ENCODE measurements around the gene CASKIN2. TPM values are rescaled to one million over a fixed set of nuclear protein-coding genes. Genes with fewer than 3 reads are reported as not detected.
"Not testable (repeated sequence)": the region's sequence is repeated elsewhere in the genome, so short reads cannot be mapped to it uniquely, and the experiment has no call there.

CASKIN2 gene
- polyA plus RNA-seq, 6 donors from 2014 or later: 0.29 TPM; not detected in 5

GRCh38 chr17:75465039-75465438, 50.3 kb downstream of the CASKIN2 start:
- DNase-seq (no peak), ATAC-seq (ENCODE audit: low read depth in 2 of 2) (no peak)
- H3K4me1 Mint-ChIP-seq: peaks cover 11 to 35% (median 32%) of the 10 kb centered on the region in 3 donors
- H3K9me3 Mint-ChIP-seq: no peaks in the 10 kb centered on the region
- no peaks in the 10 kb centered on the region for H3K27me3 Mint-ChIP-seq
- peaks cover 0 to 4% of the 10 kb centered on the region in 2 donors for H3K36me3 Mint-ChIP-seq
- H3K27ac Mint-ChIP-seq: no peak overlapping the region
- peak overlapping the region in 1 of 8 donors; percentile 52 for H3K4me3 Mint-ChIP-seq

DNA sequence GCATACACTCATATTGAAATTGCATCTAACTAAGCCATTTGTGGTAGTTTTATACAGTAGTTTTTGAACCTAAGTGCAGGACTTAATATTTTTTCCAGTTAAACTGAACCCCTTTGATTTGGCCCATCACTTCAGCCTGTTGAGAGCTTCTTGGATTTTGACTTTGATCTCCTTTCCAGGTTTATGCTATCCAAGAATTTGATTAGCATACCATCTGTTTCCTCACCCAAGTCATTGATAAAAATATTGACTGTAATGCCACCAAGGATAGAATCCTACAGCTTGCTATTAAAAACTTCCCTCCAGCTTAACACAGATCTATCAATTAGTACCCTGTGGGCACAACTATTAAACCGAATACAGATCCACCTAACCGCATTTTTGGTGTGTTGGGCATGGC, 51.7 kb downstream of the CASKIN2 start:
- H3K4me1 Mint-ChIP-seq: peaks cover 19 to 40% (median 39%) of the 10 kb centered on the region in 3 donors
- peak overlapping the region in 2 of 6 donors; percentile 39 to 54 for H3K27ac Mint-ChIP-seq
- peaks cover 0 to 4% of the 10 kb centered on the region in 2 donors for H3K36me3 Mint-ChIP-seq
- ATAC-seq (ENCODE audit: low read depth in 2 of 2) (no peak), DNase-seq (no peak)
- no peaks in the 10 kb centered on the region for H3K27me3 Mint-ChIP-seq
- H3K4me3 Mint-ChIP-seq: no peak overlapping the region
- no peaks in the 10 kb centered on the region for H3K9me3 Mint-ChIP-seq

GRCh38 chr17:75460295-75460694, 55.0 kb downstream of the CASKIN2 start:
- peaks cover 38 to 53% (median 45%) of the 10 kb centered on the region in 3 donors for H3K4me1 Mint-ChIP-seq
- peak overlapping the region in 1 of 6 donors; percentile 95 for H3K27ac Mint-ChIP-seq
- no peaks in the 10 kb centered on the region for H3K36me3 Mint-ChIP-seq

GRCh38 chr17:75459590-75460267, 55.6 kb downstream of the CASKIN2 start:
- no peak for ATAC-seq (ENCODE audit: low read depth in 2 of 2)
- peak overlapping the region in 3 of 6 donors; percentile 5 to 95 (median 21) for H3K27ac Mint-ChIP-seq
- no peak for DNase-seq
- no peaks in the 10 kb centered on the region for H3K9me3 Mint-ChIP-seq
- peaks cover 35 to 49% (median 40%) of the 10 kb centered on the region in 3 donors for H3K4me1 Mint-ChIP-seq
- H3K4me3 Mint-ChIP-seq: peak overlapping the region in 2 of 8 donors; percentile 55 to 56
- no peaks in the 10 kb centered on the region for H3K27me3 Mint-ChIP-seq
- no peaks in the 10 kb centered on the region for H3K36me3 Mint-ChIP-seq

More at GRCh38 chr17:75460295-75460694, 55.0 kb downstream of the CASKIN2 start:
- DNase-seq (no peak), ATAC-seq (ENCODE audit: low read depth in 2 of 2) (no peak)
- Mint-ChIP-seq H3K9me3 (no peaks in the 10 kb centered on the region), H3K27me3 (no peaks in the 10 kb centered on the region), H3K4me3 (peak overlapping the region in 1 of 8 donors; percentile 55)

- DNase-seq (no peak), ATAC-seq (ENCODE audit: low read depth in 2 of 2) (no peak)
- Mint-ChIP-seq H3K4me3 (peak overlapping the region in 2 of 8 donors; percentile 30 to 55), H3K27ac (no peak overlapping the region), H3K4me1 (peaks cover 36 to 47% (median 38%) of the 10 kb centered on the region in 3 donors), H3K9me3 (no peaks in the 10 kb centered on the region), H3K27me3 (no peaks in the 10 kb centered on the region), H3K36me3 (no peaks in the 10 kb centered on the region)
These were observed 56.1 kb downstream of the CASKIN2 start for GRCh38 chr17:75459246-75459589.

DNA sequence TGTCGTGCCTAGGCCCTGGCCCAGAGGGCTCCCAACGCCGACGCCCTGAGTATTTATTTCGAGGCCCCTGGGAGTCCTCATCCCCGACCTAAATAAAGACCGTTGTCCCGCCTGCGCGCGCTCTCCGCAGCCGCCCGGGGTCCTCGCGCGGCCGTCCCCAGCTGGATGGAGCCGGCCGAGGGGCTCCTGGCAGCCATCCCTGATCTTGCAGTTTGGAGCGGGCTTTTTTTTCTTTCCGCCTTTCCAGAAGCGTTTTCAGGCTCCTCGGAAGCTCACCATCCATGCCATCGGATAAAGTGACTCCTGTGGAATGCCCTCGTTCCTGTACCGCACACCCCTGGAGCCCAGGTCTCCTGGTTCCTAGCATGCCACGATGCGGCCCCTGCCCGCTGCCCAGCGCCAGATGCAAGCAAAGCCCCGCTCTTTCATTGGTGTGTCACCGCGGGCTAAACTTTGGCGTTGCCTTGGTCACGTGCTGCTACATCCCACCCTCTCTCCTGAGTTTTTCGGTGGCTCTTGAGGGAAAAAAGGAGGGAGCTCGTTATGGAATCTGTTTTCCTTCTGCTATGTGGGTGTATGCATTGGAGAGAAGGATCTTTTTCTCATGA, 58.2 kb downstream of the CASKIN2 start:
- Mint-ChIP-seq H3K27me3 (no peaks in the 10 kb centered on the region), H3K36me3 (no peaks in the 10 kb centered on the region)

DNA sequence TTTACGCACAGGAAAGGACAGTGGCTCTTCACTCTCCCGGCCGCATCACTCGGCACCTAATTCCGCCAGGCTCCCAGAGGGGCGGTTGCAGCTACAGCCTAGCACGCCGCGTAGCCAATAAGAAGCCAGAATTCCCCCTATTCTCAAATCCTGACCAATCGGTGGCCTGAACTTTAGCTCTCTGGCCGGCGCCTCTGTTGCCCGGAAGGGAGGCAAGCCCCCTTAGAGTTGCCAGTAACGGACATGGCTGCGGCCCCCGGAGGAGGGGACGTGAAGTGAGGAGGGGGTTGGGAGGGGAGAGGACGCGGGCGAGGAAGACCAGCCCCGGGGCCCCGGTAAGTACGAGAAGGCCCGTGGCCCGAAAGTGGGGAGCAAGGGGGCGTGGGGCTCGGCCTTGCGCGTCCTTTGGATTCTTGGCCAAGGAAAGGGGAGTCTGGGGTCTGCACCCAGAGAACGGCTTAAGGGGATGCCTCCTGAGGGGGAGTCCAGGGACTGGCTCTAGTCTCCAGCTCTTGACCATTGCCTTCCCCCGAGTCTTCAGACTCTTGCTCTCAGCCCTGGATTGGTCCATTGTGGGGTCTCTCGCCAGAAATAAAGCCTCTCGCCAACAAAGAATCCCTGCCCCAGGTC, 58.8 kb downstream of the CASKIN2 start, which contains the start of gene TMEM94:
Gene TMEM94, plus strand, starts transcription at position 219 of the 630 bp plus-strand sequence. CDS start 15,271 bp downstream, outside the sequence.
- H3K36me3 Mint-ChIP-seq: no peaks in the 10 kb centered on the region
- H3K27ac Mint-ChIP-seq: peak within 1 kb of the TSS; percentile 80 to 98 (median 96)
- H3K4me1 Mint-ChIP-seq: peaks cover 31 to 42% (median 40%) of the 10 kb centered on the region in 3 donors
- peak within 1 kb of the TSS; percentile 92 to 97 (median 95) for H3K4me3 Mint-ChIP-seq
- peak; percentile 90 for DNase-seq
- peak; percentile 98 to 99 for ATAC-seq (ENCODE audit: low read depth in 2 of 2)
- no peaks in the 10 kb centered on the region for H3K27me3 Mint-ChIP-seq
- no peaks in the 10 kb centered on the region for H3K9me3 Mint-ChIP-seq

More for the DNA sequence above, 58.2 kb downstream of the CASKIN2 start:
- Mint-ChIP-seq H3K9me3 (no peaks in the 10 kb centered on the region), H3K27ac (peak overlapping the region; percentile 24 to 98 (median 93)), H3K4me1 (peaks cover 31 to 42% (median 40%) of the 10 kb centered on the region in 3 donors), H3K4me3 (peak overlapping the region; percentile 92 to 97 (median 95))
- ATAC-seq (ENCODE audit: low read depth in 2 of 2): peak; percentile 7 to 8
- peak; percentile 4 for DNase-seq

GRCh38 chr17:75456039-75456416, 59.3 kb downstream of the CASKIN2 start:
- Mint-ChIP-seq H3K27ac (peak overlapping the region; percentile 80 to 98 (median 96)), H3K27me3 (no peaks in the 10 kb centered on the region), H3K36me3 (no peaks in the 10 kb centered on the region), H3K4me1 (peaks cover 31 to 42% (median 40%) of the 10 kb centered on the region in 3 donors), H3K4me3 (peak overlapping the region; percentile 92 to 97 (median 95)), H3K9me3 (no peaks in the 10 kb centered on the region)
- peak; percentile 8 to 13 for ATAC-seq (ENCODE audit: low read depth in 2 of 2)
- no peak for DNase-seq

- not testable (repeated sequence) for H3K27me3 Mint-ChIP-seq; H3K9me3 Mint-ChIP-seq; DNase-seq; H3K36me3 Mint-ChIP-seq; ATAC-seq (ENCODE audit: low read depth in 2 of 2)
- peaks cover 25 to 35% (median 32%) of the 10 kb centered on the region in 3 donors for H3K4me1 Mint-ChIP-seq
- H3K4me3 Mint-ChIP-seq: peak overlapping the region in 1 of 8 donors; percentile 50
- peak overlapping the region in 1 of 6 donors; percentile 43 for H3K27ac Mint-ChIP-seq
These were observed 60.7 kb downstream of the CASKIN2 start for GRCh38 chr17:75454672-75455071.

DNA sequence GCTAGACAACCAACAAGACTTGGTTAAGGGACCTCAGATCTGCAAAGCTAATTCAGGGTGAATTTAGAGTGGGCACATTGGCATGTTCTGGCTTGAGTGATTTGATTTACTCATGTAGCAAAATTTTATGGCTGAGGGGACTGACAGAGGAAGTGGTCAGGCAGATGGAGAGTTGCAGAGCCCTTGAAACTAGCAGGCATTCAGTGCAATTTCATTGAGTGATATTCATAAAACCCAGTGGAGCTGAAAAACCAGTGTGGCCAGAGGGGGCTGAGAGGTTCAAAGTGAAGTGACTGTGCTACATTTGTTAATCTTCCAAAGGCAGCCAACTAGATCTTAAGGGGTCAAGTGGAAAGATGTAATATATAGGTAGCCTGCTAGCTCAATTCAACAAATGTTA, 61.1 kb downstream of the CASKIN2 start:
- peak overlapping the region in 1 of 6 donors; percentile 68 for H3K27ac Mint-ChIP-seq
- H3K9me3 Mint-ChIP-seq: no peaks in the 10 kb centered on the region
- DNase-seq (no peak), ATAC-seq (ENCODE audit: low read depth in 2 of 2) (no peak)
- H3K36me3 Mint-ChIP-seq: no peaks in the 10 kb centered on the region
- peaks cover 23 to 35% (median 28%) of the 10 kb centered on the region in 3 donors for H3K4me1 Mint-ChIP-seq
- no peaks in the 10 kb centered on the region for H3K27me3 Mint-ChIP-seq
- peak overlapping the region in 1 of 8 donors; percentile 50 for H3K4me3 Mint-ChIP-seq

- ATAC-seq (ENCODE audit: low read depth in 2 of 2) (no peak), DNase-seq (no peak)
- Mint-ChIP-seq H3K9me3 (no peaks in the 10 kb centered on the region), H3K27ac (no peak overlapping the region), H3K4me3 (no peak overlapping the region), H3K4me1 (peaks cover 7 to 10% (median 9%) of the 10 kb centered on the region in 3 donors), H3K36me3 (no peaks in the 10 kb centered on the region), H3K27me3 (no peaks in the 10 kb centered on the region)
These were observed 65.1 kb downstream of the CASKIN2 start for GRCh38 chr17:75450270-75450669.

All from naive B cell (primary cell).